ENCODE measurements around the gene SNAPIN.

- no peak for TF ChIP-seq CTCF (IDR thresholded peaks at IDR 0.05)
- no peak for TF ChIP-seq POLR2A (IDR thresholded peaks at IDR 0.05)
These were observed 42.2 kb upstream of the SNAPIN start, which contains the start of gene S100A14 for GRCh38 chr1:153616144-153616916.

Measured in right lobe of liver (tissue), 4 donors.